ENCODE results near the gene GALNT12. TPM values are rescaled to one million over a fixed set of nuclear protein-coding genes. Genes with fewer than 3 reads are reported as not detected.

Gene GALNT12
- total RNA-seq, 5 donors from 2014 or later (not counting 1 experiment from before 2014, with no cell fraction given), result 9.5 to 11.7 (median 11.6) TPM

- no peak overlapping the region for H3K4me3 ChIP-seq (ENCODE audit: control insufficient read depth in 1 of 2, extremely low read depth in 1 of 2, low read length in 1 of 2)
- CTCF ChIA-PET, result interaction anchor here in 1 of 2 donors (0.5 kb wide), 1 partner anchor 32 kb away, joined by 4 read pairs; no protein-coding TSS in a partner anchor
- no peaks in the 10 kb centered on the region for H3K36me3 ChIP-seq (ENCODE audit: control insufficient read depth in 2 of 2, extremely low read depth in 1 of 2, insufficient read depth in 1 of 2, low read length in 1 of 2)
- H3K27me3 ChIP-seq (replicated peaks in 1 of 2; ENCODE audit: control insufficient read depth in 2 of 2, extremely low read depth in 1 of 2, insufficient read depth in 2 of 2, low read length in 1 of 2), result peaks cover 0 to 29% of the 10 kb centered on the region in 2 experiments
- no peak overlapping the region for H3K27ac ChIP-seq (ENCODE audit: low read length)
- no peaks in the 10 kb centered on the region for H3K4me1 Mint-ChIP-seq
- H3K36me3 Mint-ChIP-seq, result no peaks in the 10 kb centered on the region
- no peak overlapping the region for H3K4me3 Mint-ChIP-seq
- 86% methylated on average over 4 of the region's 5 CpGs for WGBS (ENCODE audit: insufficient coverage)
- no peaks in the 10 kb centered on the region for H3K9me3 ChIP-seq
- DNase-seq, result no peak
- ATAC-seq (replicated peaks in 1 of 4), result no peak
- no peaks in the 10 kb centered on the region for H3K4me1 ChIP-seq (ENCODE audit: control insufficient read depth in 1 of 2, extremely low read depth in 1 of 2, insufficient read depth in 2 of 2, low read length in 2 of 2)
- no peak overlapping the region for H3K27ac Mint-ChIP-seq
- peaks cover 26 to 34% of the 10 kb centered on the region in 2 donors for H3K27me3 Mint-ChIP-seq
- H3K9me3 Mint-ChIP-seq, result no peaks in the 10 kb centered on the region
- POLR2A ChIA-PET, result no interaction called here
These were observed 71.9 kb downstream of the GALNT12 start for GRCh38 chr9:98879094-98879962.

GRCh38 chr9:98879963-98880310 is 72.5 kb downstream of the GALNT12 start:
- Mint-ChIP-seq H3K36me3 (no peaks in the 10 kb centered on the region), H3K27ac (no peak overlapping the region), H3K4me1 (no peaks in the 10 kb centered on the region), H3K27me3 (peaks cover 32 to 35% of the 10 kb centered on the region in 2 donors), H3K4me3 (no peak overlapping the region), H3K9me3 (no peaks in the 10 kb centered on the region)
- H3K27me3 ChIP-seq (replicated peaks in 1 of 2; ENCODE audit: control insufficient read depth in 2 of 2, extremely low read depth in 1 of 2, insufficient read depth in 2 of 2, low read length in 1 of 2), result peaks cover 0 to 31% of the 10 kb centered on the region in 2 experiments
- H3K27ac ChIP-seq (ENCODE audit: low read length), result no peak overlapping the region
- H3K4me3 ChIP-seq (ENCODE audit: control insufficient read depth in 1 of 2, extremely low read depth in 1 of 2, low read length in 1 of 2), result no peak overlapping the region
- CTCF ChIA-PET, result no interaction called here
- DNase-seq (no peak), ATAC-seq (replicated peaks in 1 of 4) (no peak)
- POLR2A ChIA-PET, result no interaction called here
- no peaks in the 10 kb centered on the region for H3K9me3 ChIP-seq
- no peaks in the 10 kb centered on the region for H3K4me1 ChIP-seq (ENCODE audit: control insufficient read depth in 1 of 2, extremely low read depth in 1 of 2, insufficient read depth in 2 of 2, low read length in 2 of 2)
- no peaks in the 10 kb centered on the region for H3K36me3 ChIP-seq (ENCODE audit: control insufficient read depth in 2 of 2, extremely low read depth in 1 of 2, insufficient read depth in 1 of 2, low read length in 1 of 2)
- WGBS (ENCODE audit: insufficient coverage), result 77% methylated on average over 6 of the region's 8 CpGs

GRCh38 chr9:98880311-98881015 is 73.0 kb downstream of the GALNT12 start:
- no peaks in the 10 kb centered on the region for H3K4me1 Mint-ChIP-seq
- DNase-seq, result no peak
- ATAC-seq (replicated peaks in 1 of 4), result no peak
- H3K27me3 Mint-ChIP-seq, result peaks cover 34 to 35% of the 10 kb centered on the region in 2 donors
- H3K27me3 ChIP-seq (replicated peaks in 1 of 2; ENCODE audit: control insufficient read depth in 2 of 2, extremely low read depth in 1 of 2, insufficient read depth in 2 of 2, low read length in 1 of 2), result peaks cover 0 to 33% of the 10 kb centered on the region in 2 experiments
- no peaks in the 10 kb centered on the region for H3K36me3 ChIP-seq (ENCODE audit: control insufficient read depth in 2 of 2, extremely low read depth in 1 of 2, insufficient read depth in 1 of 2, low read length in 1 of 2)
- no peaks in the 10 kb centered on the region for H3K4me1 ChIP-seq (ENCODE audit: control insufficient read depth in 1 of 2, extremely low read depth in 1 of 2, insufficient read depth in 2 of 2, low read length in 2 of 2)
- H3K9me3 ChIP-seq, result no peaks in the 10 kb centered on the region
- H3K36me3 Mint-ChIP-seq, result no peaks in the 10 kb centered on the region
- H3K27ac Mint-ChIP-seq, result no peak overlapping the region
- WGBS (ENCODE audit: insufficient coverage), result 73% methylated on average over 4 of the region's 7 CpGs
- no peaks in the 10 kb centered on the region for H3K9me3 Mint-ChIP-seq
- H3K27ac ChIP-seq (ENCODE audit: low read length), result no peak overlapping the region
- H3K4me3 ChIP-seq (ENCODE audit: control insufficient read depth in 1 of 2, extremely low read depth in 1 of 2, low read length in 1 of 2), result no peak overlapping the region
- H3K4me3 Mint-ChIP-seq, result no peak overlapping the region
- CTCF ChIA-PET, result no interaction called here
- POLR2A ChIA-PET, result no interaction called here

GRCh38 chr9:98881356-98881755 is 73.9 kb downstream of the GALNT12 start:
- no peaks in the 10 kb centered on the region for H3K36me3 ChIP-seq (ENCODE audit: control insufficient read depth in 2 of 2, extremely low read depth in 1 of 2, insufficient read depth in 1 of 2, low read length in 1 of 2)
- H3K36me3 Mint-ChIP-seq, result no peaks in the 10 kb centered on the region
- ChIA-PET POLR2A (no interaction called here), CTCF (no interaction called here)
- peaks cover 34 to 35% of the 10 kb centered on the region in 2 donors for H3K27me3 Mint-ChIP-seq
- H3K4me3 Mint-ChIP-seq, result no peak overlapping the region
- WGBS (ENCODE audit: insufficient coverage), result 100% methylated on average over 1 of the region's 3 CpGs
- peaks cover 0 to 33% of the 10 kb centered on the region in 2 experiments for H3K27me3 ChIP-seq (replicated peaks in 1 of 2; ENCODE audit: control insufficient read depth in 2 of 2, extremely low read depth in 1 of 2, insufficient read depth in 2 of 2, low read length in 1 of 2)
- no peak for DNase-seq
- no peak for ATAC-seq (replicated peaks in 1 of 4)
- H3K27ac Mint-ChIP-seq, result no peak overlapping the region
- H3K9me3 Mint-ChIP-seq, result no peaks in the 10 kb centered on the region
- H3K4me1 ChIP-seq (ENCODE audit: control insufficient read depth in 1 of 2, extremely low read depth in 1 of 2, insufficient read depth in 2 of 2, low read length in 2 of 2), result no peaks in the 10 kb centered on the region
- no peak overlapping the region for H3K27ac ChIP-seq (ENCODE audit: low read length)
- no peak overlapping the region for H3K4me3 ChIP-seq (ENCODE audit: control insufficient read depth in 1 of 2, extremely low read depth in 1 of 2, low read length in 1 of 2)
- no peaks in the 10 kb centered on the region for H3K4me1 Mint-ChIP-seq
- no peaks in the 10 kb centered on the region for H3K9me3 ChIP-seq

- Histone ChIP-seq H3K9me3 (no peaks in the 10 kb centered on the region), H3K27ac (ENCODE audit: low read length) (no peak overlapping the region), H3K4me3 (ENCODE audit: control insufficient read depth in 1 of 2, extremely low read depth in 1 of 2, low read length in 1 of 2) (no peak overlapping the region), H3K36me3 (ENCODE audit: control insufficient read depth in 2 of 2, extremely low read depth in 1 of 2, insufficient read depth in 1 of 2, low read length in 1 of 2) (no peaks in the 10 kb centered on the region), H3K27me3 (replicated peaks in 1 of 2; ENCODE audit: control insufficient read depth in 2 of 2, extremely low read depth in 1 of 2, insufficient read depth in 2 of 2, low read length in 1 of 2) (peaks cover 0 to 30% of the 10 kb centered on the region in 2 experiments), H3K4me1 (ENCODE audit: control insufficient read depth in 1 of 2, extremely low read depth in 1 of 2, insufficient read depth in 2 of 2, low read length in 2 of 2) (no peaks in the 10 kb centered on the region)
- CTCF ChIA-PET, result no interaction called here
- no peak overlapping the region for H3K27ac Mint-ChIP-seq
- H3K36me3 Mint-ChIP-seq, result no peaks in the 10 kb centered on the region
- POLR2A ChIA-PET, result no interaction called here
- ATAC-seq (replicated peaks in 1 of 4) (no peak), DNase-seq (no peak)
- WGBS (ENCODE audit: insufficient coverage), result 85% methylated on average over 6 of the region's 8 CpGs
- no peak overlapping the region for H3K4me3 Mint-ChIP-seq
- H3K27me3 Mint-ChIP-seq, result peaks cover 39% of the 10 kb centered on the region in 2 donors
- H3K9me3 Mint-ChIP-seq, result no peaks in the 10 kb centered on the region
- H3K4me1 Mint-ChIP-seq, result no peaks in the 10 kb centered on the region
These were observed 74.5 kb downstream of the GALNT12 start for GRCh38 chr9:98881836-98882568.

- no peaks in the 10 kb centered on the region for H3K9me3 ChIP-seq
- CTCF ChIA-PET, result no interaction called here
These were observed 75.1 kb downstream of the GALNT12 start for GRCh38 chr9:98882569-98882923.

More at GRCh38 chr9:98882569-98882923, 75.1 kb downstream of the GALNT12 start:
- peaks cover 37 to 40% of the 10 kb centered on the region in 2 donors for H3K27me3 Mint-ChIP-seq
- H3K4me1 Mint-ChIP-seq, result no peaks in the 10 kb centered on the region
- Histone ChIP-seq H3K4me1 (ENCODE audit: control insufficient read depth in 1 of 2, extremely low read depth in 1 of 2, insufficient read depth in 2 of 2, low read length in 2 of 2) (no peaks in the 10 kb centered on the region), H3K36me3 (ENCODE audit: control insufficient read depth in 2 of 2, extremely low read depth in 1 of 2, insufficient read depth in 1 of 2, low read length in 1 of 2) (no peaks in the 10 kb centered on the region), H3K27me3 (replicated peaks in 1 of 2; ENCODE audit: control insufficient read depth in 2 of 2, extremely low read depth in 1 of 2, insufficient read depth in 2 of 2, low read length in 1 of 2) (peaks cover 0 to 29% of the 10 kb centered on the region in 2 experiments), H3K4me3 (ENCODE audit: control insufficient read depth in 1 of 2, extremely low read depth in 1 of 2, low read length in 1 of 2) (no peak overlapping the region), H3K27ac (ENCODE audit: low read length) (no peak overlapping the region)
- POLR2A ChIA-PET, result no interaction called here
- WGBS (ENCODE audit: insufficient coverage), result no CpG with 5 or more reads among the region's 2 CpGs
- no peak overlapping the region for H3K27ac Mint-ChIP-seq
- no peak for DNase-seq
- H3K4me3 Mint-ChIP-seq, result no peak overlapping the region
- no peak for ATAC-seq (replicated peaks in 1 of 4)
- no peaks in the 10 kb centered on the region for H3K9me3 Mint-ChIP-seq
- H3K36me3 Mint-ChIP-seq, result no peaks in the 10 kb centered on the region
